Measurements from ENCODE around the gene MRPL27.
A peak's percentile ranks its signal among the peaks of the same experiment; 100 is the strongest.
"Not testable (repeated sequence)": the region's sequence is repeated elsewhere in the genome, so short reads cannot be mapped to it uniquely, and the experiment has no call there.

Gene MRPL27

DNA sequence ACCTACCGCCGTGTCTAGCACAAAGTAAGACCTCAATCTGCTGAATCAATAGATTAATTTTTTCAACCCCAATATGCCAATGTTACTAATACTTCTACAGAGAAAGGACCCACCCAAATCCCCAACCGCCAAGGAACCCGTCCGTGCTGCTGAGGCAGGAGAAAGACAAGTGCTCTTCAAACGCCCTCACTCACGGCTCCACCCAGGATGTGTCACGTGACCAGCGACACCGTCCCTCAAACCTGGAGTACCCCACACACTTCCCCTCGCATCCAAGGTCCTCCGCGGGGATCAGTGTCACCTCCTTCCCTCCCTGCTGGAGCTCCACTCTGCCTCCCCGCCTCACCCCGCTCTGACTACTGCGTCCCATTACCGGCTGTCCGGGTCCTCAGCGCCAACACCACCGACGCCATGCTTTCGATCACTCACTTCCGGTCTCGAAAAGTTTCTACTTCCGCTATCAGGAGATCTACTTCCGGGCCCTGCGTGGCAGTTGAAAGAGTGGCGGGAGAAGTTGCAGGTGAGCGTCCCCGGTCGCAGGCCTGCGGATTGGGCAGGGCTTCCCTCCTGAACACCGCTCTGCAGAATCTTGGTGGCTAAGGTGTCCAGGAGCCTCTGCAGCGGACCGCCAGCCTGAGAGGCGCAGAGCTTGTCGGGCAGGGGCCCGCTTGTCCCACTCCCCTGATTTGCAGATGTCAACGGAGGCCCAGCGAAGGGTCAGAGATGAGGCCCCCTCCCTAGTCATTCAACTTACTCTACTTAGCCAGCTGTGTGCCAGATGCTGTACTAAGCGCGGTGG lies at the start of gene MRPL27, which contains the start of gene EME1:
MRPL27 (minus strand) TSS at position 427 of the 799 bp plus-strand sequence; CDS start at position 413, 14 bp downstream.
EME1 (plus strand) TSS at position 472 of the 799 bp plus-strand sequence. CDS start 1,980 bp downstream, outside the sequence.
- peaks cover 34% of the 10 kb centered on the region for H3K36me3 ChIP-seq (ENCODE audit: control insufficient read depth, low read depth, low read length)
- peak within 1 kb of the TSS; percentile 96 for H3K27ac ChIP-seq (ENCODE audit: low read length)

DNA sequence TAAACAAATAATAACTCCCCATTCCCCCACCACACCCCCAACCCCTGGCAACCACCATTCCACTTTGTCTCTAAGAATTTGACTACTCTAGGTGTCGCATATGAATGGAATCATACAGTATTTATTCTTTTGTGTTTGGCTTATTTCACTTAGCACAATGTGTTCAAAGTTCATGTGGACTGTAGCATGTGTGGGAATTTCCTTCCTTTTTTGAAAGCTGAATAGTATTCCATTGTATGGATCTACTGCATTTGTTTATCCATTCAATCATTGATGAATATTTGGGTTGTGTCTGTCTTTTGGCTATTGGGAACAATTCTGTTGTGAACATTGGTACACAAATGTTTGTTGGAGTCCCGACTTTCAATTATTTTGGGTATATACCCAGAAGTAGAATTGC lies 49.8 kb upstream of the MRPL27 start:
- Histone ChIP-seq H3K9me3 (ENCODE audit: control insufficient read depth, low read depth, low read length) (no peaks in the 10 kb centered on the region), H3K9ac (ENCODE audit: low read length) (no peak overlapping the region), H3K27me3 (ENCODE audit: control insufficient read depth, insufficient read depth, low read length) (peaks cover 15% of the 10 kb centered on the region), H3K36me3 (ENCODE audit: control insufficient read depth, low read depth, low read length) (no peaks in the 10 kb centered on the region), H3K4me1 (ENCODE audit: control insufficient read depth, low read depth, low read length) (peaks cover 7% of the 10 kb centered on the region), H3K27ac (ENCODE audit: low read length) (no peak overlapping the region), H3K4me3 (ENCODE audit: low read length) (no peak overlapping the region)

More for the DNA sequence above, at the start of gene MRPL27, which contains the start of gene EME1:
- Histone ChIP-seq H3K4me3 (ENCODE audit: low read length) (peak within 1 kb of the TSS; percentile 99), H3K9me3 (ENCODE audit: control insufficient read depth, low read depth, low read length) (no peaks in the 10 kb centered on the region), H3K4me1 (ENCODE audit: control insufficient read depth, low read depth, low read length) (peaks cover 4% of the 10 kb centered on the region), H3K27me3 (ENCODE audit: control insufficient read depth, insufficient read depth, low read length) (no peaks in the 10 kb centered on the region), H3K9ac (ENCODE audit: low read length) (peak within 1 kb of the TSS; percentile 96)

DNA sequence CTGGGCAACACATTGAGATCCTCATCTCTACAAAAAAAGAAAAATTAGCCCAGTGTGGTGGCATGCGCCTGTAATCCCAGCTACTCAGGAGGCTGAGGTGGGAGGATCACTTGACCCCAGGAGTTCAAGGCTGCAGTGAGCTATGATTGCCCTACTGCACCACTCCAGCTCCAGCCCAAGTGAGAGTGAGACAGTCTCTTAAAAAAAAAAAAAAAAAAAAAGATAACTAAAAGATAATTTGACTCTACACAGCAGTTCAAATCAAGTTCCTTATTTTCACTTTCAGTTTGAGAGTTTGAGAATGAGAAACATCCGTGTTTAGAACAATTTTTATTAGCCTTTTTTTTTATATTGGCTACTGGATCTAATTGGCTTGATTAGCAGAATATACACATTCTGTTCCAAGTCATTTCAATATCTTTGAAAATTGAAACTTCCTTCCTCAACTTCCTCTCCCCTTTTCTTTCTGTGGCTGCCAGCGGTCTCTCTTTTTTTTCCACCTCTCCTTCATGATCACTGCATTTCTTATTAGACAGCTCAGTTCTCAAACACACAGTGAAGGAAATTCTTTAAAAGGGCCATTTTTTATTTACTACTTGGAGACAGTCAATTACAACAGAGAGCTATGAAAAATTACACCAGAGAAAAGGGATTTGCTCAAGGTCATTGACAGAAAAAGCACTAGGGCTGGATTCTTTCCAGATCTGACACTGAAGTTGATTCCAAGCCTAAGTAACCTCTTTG lies 48.5 kb upstream of the MRPL27 start:
- Histone ChIP-seq H3K9ac (ENCODE audit: low read length) (no peak overlapping the region), H3K9me3 (ENCODE audit: control insufficient read depth, low read depth, low read length) (no peaks in the 10 kb centered on the region), H3K27me3 (ENCODE audit: control insufficient read depth, insufficient read depth, low read length) (peaks cover 15% of the 10 kb centered on the region), H3K27ac (ENCODE audit: low read length) (no peak overlapping the region), H3K4me3 (ENCODE audit: low read length) (no peak overlapping the region), H3K36me3 (ENCODE audit: control insufficient read depth, low read depth, low read length) (no peaks in the 10 kb centered on the region), H3K4me1 (ENCODE audit: control insufficient read depth, low read depth, low read length) (peaks cover under 1% of the 10 kb centered on the region)

DNA sequence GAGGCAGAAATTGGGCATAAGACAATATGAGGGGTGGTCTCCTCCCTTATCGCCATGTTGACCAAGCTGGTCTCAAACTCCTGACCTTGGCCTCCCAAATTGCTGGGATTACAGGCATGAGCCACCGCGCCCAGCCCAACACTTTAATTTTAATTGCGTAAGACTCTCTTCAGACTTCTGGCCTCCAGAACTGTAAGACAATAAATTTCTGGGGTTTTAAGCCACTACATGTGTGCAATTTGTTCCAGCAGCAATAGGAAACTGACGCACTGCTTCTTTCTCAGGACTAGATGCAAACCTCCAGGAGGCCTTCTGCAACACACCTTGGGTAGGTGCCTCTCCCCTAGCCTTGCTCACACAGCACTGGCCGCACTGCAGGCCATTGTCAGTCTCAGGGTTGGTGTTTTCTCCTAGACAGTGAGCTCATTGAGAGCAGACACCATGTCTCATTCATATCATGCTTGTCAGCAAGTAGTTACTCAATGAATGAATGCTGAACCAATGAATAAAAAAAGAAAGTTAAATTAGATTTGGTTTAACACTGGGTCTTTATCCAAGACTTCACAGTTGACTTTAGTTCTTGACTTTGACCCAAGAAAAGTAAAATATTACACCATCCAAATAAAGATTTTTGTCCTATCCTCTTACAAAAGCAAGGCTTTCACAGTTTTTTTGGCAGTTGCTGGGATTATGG lies 47.6 kb upstream of the MRPL27 start:
- Histone ChIP-seq H3K9me3 (ENCODE audit: control insufficient read depth, low read depth, low read length) (no peaks in the 10 kb centered on the region), H3K36me3 (ENCODE audit: control insufficient read depth, low read depth, low read length) (no peaks in the 10 kb centered on the region), H3K4me1 (ENCODE audit: control insufficient read depth, low read depth, low read length) (no peaks in the 10 kb centered on the region), H3K27ac (ENCODE audit: low read length) (no peak overlapping the region), H3K27me3 (ENCODE audit: control insufficient read depth, insufficient read depth, low read length) (peaks cover 12% of the 10 kb centered on the region), H3K9ac (ENCODE audit: low read length) (no peak overlapping the region), H3K4me3 (ENCODE audit: low read length) (no peak overlapping the region)

GRCh38 chr17:50419577-50419976 lies 46.6 kb upstream of the MRPL27 start:
- not testable (repeated sequence) for H3K4me3 ChIP-seq (ENCODE audit: low read length); H3K36me3 ChIP-seq (ENCODE audit: control insufficient read depth, low read depth, low read length); H3K9ac ChIP-seq (ENCODE audit: low read length); H3K9me3 ChIP-seq (ENCODE audit: control insufficient read depth, low read depth, low read length); H3K27ac ChIP-seq (ENCODE audit: low read length); H3K27me3 ChIP-seq (ENCODE audit: control insufficient read depth, insufficient read depth, low read length); H3K4me1 ChIP-seq (ENCODE audit: control insufficient read depth, low read depth, low read length)

DNA sequence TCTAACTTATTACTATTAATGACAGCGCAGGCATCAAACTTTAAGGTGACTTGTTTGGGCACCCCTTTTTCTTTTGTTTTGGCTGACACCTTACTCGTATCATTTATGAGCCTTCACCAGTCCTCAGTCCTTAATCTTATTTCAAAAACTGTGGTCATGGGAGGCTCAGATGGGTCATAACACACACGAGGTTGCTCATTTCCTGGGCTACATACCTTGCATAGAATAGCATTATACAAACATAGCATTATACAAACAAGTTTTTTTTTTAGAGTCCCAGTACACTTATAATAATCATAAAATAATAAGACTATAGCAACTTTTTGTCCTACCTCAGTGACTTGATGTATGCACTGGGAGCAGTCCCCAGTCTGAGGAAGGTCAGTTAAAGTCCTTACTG lies 41.8 kb upstream of the MRPL27 start:
- Histone ChIP-seq H3K4me3 (ENCODE audit: low read length) (no peak overlapping the region), H3K9me3 (ENCODE audit: control insufficient read depth, low read depth, low read length) (no peaks in the 10 kb centered on the region), H3K27me3 (ENCODE audit: control insufficient read depth, insufficient read depth, low read length) (peaks cover 3% of the 10 kb centered on the region), H3K27ac (ENCODE audit: low read length) (no peak overlapping the region), H3K9ac (ENCODE audit: low read length) (no peak overlapping the region), H3K4me1 (ENCODE audit: control insufficient read depth, low read depth, low read length) (no peaks in the 10 kb centered on the region), H3K36me3 (ENCODE audit: control insufficient read depth, low read depth, low read length) (no peaks in the 10 kb centered on the region)

DNA sequence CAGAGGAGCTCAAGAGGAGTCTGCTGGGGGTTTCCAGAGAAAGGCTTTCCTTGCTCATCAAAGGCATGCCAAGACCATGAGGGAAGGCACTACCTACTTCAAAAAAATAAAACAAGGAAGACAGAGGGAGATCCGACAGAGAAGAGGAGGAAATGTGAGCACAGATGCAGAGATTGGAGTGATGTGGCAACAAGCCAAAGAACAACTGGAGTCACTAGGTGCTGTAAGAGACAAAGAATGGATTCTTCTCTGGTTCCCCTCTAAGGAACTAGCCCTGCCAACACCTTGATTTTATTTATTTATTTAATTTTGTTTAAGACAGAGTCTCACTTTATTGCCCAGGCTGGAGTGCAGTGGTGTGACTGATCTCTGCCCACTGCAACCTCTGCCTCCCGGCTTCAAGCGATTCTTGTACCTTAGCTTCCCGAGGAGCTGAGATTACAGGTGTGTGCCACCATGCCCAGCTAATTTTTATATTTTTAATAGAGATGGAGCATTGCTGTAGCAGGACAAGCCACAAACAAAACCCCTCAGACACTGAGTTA lies 39.3 kb upstream of the MRPL27 start:
- no peaks in the 10 kb centered on the region for H3K4me1 ChIP-seq (ENCODE audit: control insufficient read depth, low read depth, low read length)
- no peak overlapping the region for H3K27ac ChIP-seq (ENCODE audit: low read length)
- H3K9ac ChIP-seq (ENCODE audit: low read length), result no peak overlapping the region
- H3K36me3 ChIP-seq (ENCODE audit: control insufficient read depth, low read depth, low read length), result no peaks in the 10 kb centered on the region
- no peak overlapping the region for H3K4me3 ChIP-seq (ENCODE audit: low read length)
- H3K9me3 ChIP-seq (ENCODE audit: control insufficient read depth, low read depth, low read length), result no peaks in the 10 kb centered on the region
- H3K27me3 ChIP-seq (ENCODE audit: control insufficient read depth, insufficient read depth, low read length), result peaks cover 3% of the 10 kb centered on the region

DNA sequence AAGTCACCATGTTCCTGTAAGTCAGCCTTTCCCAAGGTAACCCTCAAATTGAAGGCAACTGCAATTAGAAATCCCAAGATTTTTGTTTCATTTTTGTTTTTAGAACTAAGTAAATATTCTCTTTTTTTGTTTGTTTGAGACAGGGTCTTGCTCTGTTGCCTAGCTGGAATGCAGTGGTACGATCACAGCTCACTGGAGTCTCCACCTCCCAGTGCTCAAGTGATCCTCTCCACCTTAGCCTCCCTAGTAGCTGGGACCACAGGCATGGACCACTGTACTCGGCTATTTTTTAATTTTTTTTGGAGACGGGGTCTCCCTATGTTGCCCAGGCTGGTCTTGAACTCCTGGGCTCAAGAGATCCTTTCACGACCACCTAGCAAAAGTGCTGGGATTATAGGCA lies 34.9 kb upstream of the MRPL27 start:
- H3K27me3 ChIP-seq (ENCODE audit: control insufficient read depth, insufficient read depth, low read length), result peaks cover 3% of the 10 kb centered on the region
- peaks cover under 1% of the 10 kb centered on the region for H3K4me1 ChIP-seq (ENCODE audit: control insufficient read depth, low read depth, low read length)
- H3K4me3 ChIP-seq (ENCODE audit: low read length), result no peak overlapping the region
- no peaks in the 10 kb centered on the region for H3K36me3 ChIP-seq (ENCODE audit: control insufficient read depth, low read depth, low read length)
- H3K9ac ChIP-seq (ENCODE audit: low read length), result no peak overlapping the region
- no peak overlapping the region for H3K27ac ChIP-seq (ENCODE audit: low read length)
- H3K9me3 ChIP-seq (ENCODE audit: control insufficient read depth, low read depth, low read length), result no peaks in the 10 kb centered on the region

GRCh38 chr17:50406578-50406977 lies 33.6 kb upstream of the MRPL27 start:
- Histone ChIP-seq H3K9ac (ENCODE audit: low read length) (no peak overlapping the region), H3K4me3 (ENCODE audit: low read length) (no peak overlapping the region), H3K4me1 (ENCODE audit: control insufficient read depth, low read depth, low read length) (peaks cover 3% of the 10 kb centered on the region)

GRCh38 chr17:50405351-50405750 lies 32.4 kb upstream of the MRPL27 start:
- H3K27me3 ChIP-seq (ENCODE audit: control insufficient read depth, insufficient read depth, low read length); H3K4me3 ChIP-seq (ENCODE audit: low read length); H3K9ac ChIP-seq (ENCODE audit: low read length); H3K9me3 ChIP-seq (ENCODE audit: control insufficient read depth, low read depth, low read length); H3K36me3 ChIP-seq (ENCODE audit: control insufficient read depth, low read depth, low read length); H3K27ac ChIP-seq (ENCODE audit: low read length); H3K4me1 ChIP-seq (ENCODE audit: control insufficient read depth, low read depth, low read length): not testable (repeated sequence)

More at GRCh38 chr17:50406578-50406977, 33.6 kb upstream of the MRPL27 start:
- no peaks in the 10 kb centered on the region for H3K36me3 ChIP-seq (ENCODE audit: control insufficient read depth, low read depth, low read length)
- no peaks in the 10 kb centered on the region for H3K27me3 ChIP-seq (ENCODE audit: control insufficient read depth, insufficient read depth, low read length)
- H3K27ac ChIP-seq (ENCODE audit: low read length), result no peak overlapping the region
- H3K9me3 ChIP-seq (ENCODE audit: control insufficient read depth, low read depth, low read length), result no peaks in the 10 kb centered on the region

GRCh38 chr17:50399591-50399990 lies 26.6 kb upstream of the MRPL27 start:
- H3K27me3 ChIP-seq (ENCODE audit: control insufficient read depth, insufficient read depth, low read length); H3K27ac ChIP-seq (ENCODE audit: low read length); H3K4me3 ChIP-seq (ENCODE audit: low read length); H3K36me3 ChIP-seq (ENCODE audit: control insufficient read depth, low read depth, low read length); H3K9me3 ChIP-seq (ENCODE audit: control insufficient read depth, low read depth, low read length); H3K4me1 ChIP-seq (ENCODE audit: control insufficient read depth, low read depth, low read length); H3K9ac ChIP-seq (ENCODE audit: low read length): not testable (repeated sequence)

All from iPS-18a (cell line).